DOHH2 (cell line): ENCODE data around the gene SEPTIN2.
"Not testable (repeated sequence)": the region's sequence is repeated elsewhere in the genome, so short reads cannot be mapped to it uniquely, and the experiment has no call there.

Experiments
- H3F3A ChIP-seq: fragments of 200-600 bp; sonication (generic), shearing (Covaris generic); 2 replicates; pipeline ENCODE4 v1.6.0; 2016; ENCODE audit warnings: antibody characterized with exemption, mild to moderate bottlenecking; ENCODE audit not compliant: control insufficient read depth, insufficient read depth
- H3K27ac ChIP-seq: fragments of 200-600 bp; sonication (generic); 2 replicates; pipeline ENCODE4 v1.5.1; 2014; ENCODE audit warnings: low read depth, mild to moderate bottlenecking, low read length, moderate library complexity
- H3K27me3 ChIP-seq: fragments of 200-600 bp; sonication (generic); 2 replicates; pipeline ENCODE4 v1.6.1; 2014; ENCODE audit warnings: mild to moderate bottlenecking, low read length, mixed read lengths; ENCODE audit not compliant: control insufficient read depth
- H3K36me3 ChIP-seq: fragments of 200-600 bp; sonication (generic); 2 replicates; pipeline ENCODE4 v1.6.1; 2014; ENCODE audit warnings: mild to moderate bottlenecking, low read length, moderate library complexity, mixed read lengths; ENCODE audit not compliant: control insufficient read depth
- H3K4me1 ChIP-seq: fragments of 200-600 bp; sonication (generic); 2 replicates; pipeline ENCODE4 v1.6.1; 2014; ENCODE audit warnings: mild to moderate bottlenecking, low read length, mixed read lengths; ENCODE audit not compliant: control insufficient read depth
- H3K4me2 ChIP-seq: fragments of 200-600 bp; sonication (generic); 2 replicates; pipeline ENCODE4 v1.6.0; 2014; ENCODE audit warnings: mild to moderate bottlenecking, low read length, moderate library complexity
- H3K4me3 ChIP-seq: fragments of 200-600 bp; sonication (generic); 2 replicates; pipeline ENCODE4 v1.5.1; 2014; ENCODE audit warnings: mild to moderate bottlenecking, low read length, mixed read lengths
- H3K79me2 ChIP-seq: fragments of 200-600 bp; sonication (generic); 2 replicates; pipeline ENCODE4 v1.6.1; 2014; ENCODE audit warnings: mild to moderate bottlenecking, low read length, mixed read lengths; ENCODE audit not compliant: control insufficient read depth
- H3K9me2 ChIP-seq: fragments of 200-600 bp; sonication (generic); replicated peaks from 2 replicates; pipeline ENCODE4 v1.6.1; 2014; ENCODE audit warnings: mild to moderate bottlenecking, low read length, mixed read lengths; ENCODE audit not compliant: control insufficient read depth
- H3K9me3 ChIP-seq: fragments of 200-600 bp; sonication (generic); 2 replicates; pipeline ENCODE4 v1.6.1; 2014; ENCODE audit warnings: antibody characterized with exemption, low read length, mixed read lengths; ENCODE audit not compliant: control insufficient read depth, insufficient read depth
- H4K20me1 ChIP-seq: fragments of 200-600 bp; sonication (generic); 2 replicates; pipeline ENCODE4 v1.6.0; 2014; ENCODE audit warnings: low read depth, mild to moderate bottlenecking, antibody characterized with exemption, low read length, moderate library complexity; ENCODE audit not compliant: control insufficient read depth, insufficient read depth
- EZH2phosphoT487 ChIP-seq: fragments of 200-600 bp; sonication (generic); IDR thresholded peaks from 2 replicates; pipeline ENCODE4 v1.6.1; 2017; ENCODE audit warnings: borderline replicate concordance, mild to moderate bottlenecking, antibody characterized with exemption, low read length, moderate library complexity, mixed read lengths
- TF ChIP-seq, protein P1 (sequence below): fragments of 200-600 bp; sonication (generic); IDR thresholded peaks from one replicate; pipeline ENCODE4 v1.5.1; 2014; ENCODE audit warnings: antibody characterized with exemption, mild to moderate bottlenecking, low read depth, low read length; ENCODE audit not compliant: poor library complexity, severe bottlenecking

SEPTIN2 gene

DNA sequence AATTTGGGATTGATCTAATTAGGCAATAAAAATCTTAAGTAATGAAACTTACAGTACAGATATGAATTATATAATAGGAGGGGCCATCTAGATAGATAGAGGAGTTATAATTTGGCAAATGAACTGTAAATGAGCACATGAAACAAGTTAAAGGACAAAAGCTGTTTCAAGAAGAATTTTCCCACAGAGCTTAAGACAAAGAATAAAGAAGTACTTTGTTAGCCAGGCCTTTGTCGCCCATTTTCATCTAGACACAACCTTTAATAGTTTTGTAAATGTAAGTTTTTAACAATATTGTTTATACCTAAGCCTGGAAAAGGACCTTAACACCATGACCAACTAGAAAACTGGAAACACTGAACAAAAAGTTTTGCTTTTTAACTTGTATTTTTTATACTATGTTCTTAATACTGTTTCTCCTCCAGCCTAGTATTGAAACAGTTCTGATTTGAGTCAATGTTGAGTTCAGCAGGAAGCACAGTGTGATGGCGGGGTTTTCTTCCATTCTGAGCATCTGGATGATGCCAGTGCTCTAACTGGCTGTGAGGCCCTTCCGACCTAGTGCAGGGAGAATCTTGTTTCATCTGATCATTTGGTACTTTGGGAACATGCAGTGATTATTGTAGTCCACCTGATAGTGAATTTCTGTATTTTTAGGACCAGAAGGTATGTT is 77.9 kb downstream of the SEPTIN2 start:
- Histone ChIP-seq H3K4me3 (no peak overlapping the region), H3K9me2 (no peaks in the 10 kb centered on the region), H3K27ac (no peak overlapping the region), H3K36me3 (peaks cover 15% of the 10 kb centered on the region), H3K79me2 (peaks cover 53% of the 10 kb centered on the region), H3K9me3 (no peaks in the 10 kb centered on the region), H3F3A (0 out of 2 replicates have a peak, but pooled peaks cover 3% of the 10 kb centered on the region), H3K4me2 (no peak overlapping the region), H3K4me1 (peaks cover 51% of the 10 kb centered on the region), H3K27me3 (no peaks in the 10 kb centered on the region), H4K20me1 (no peaks in the 10 kb centered on the region)
- TF ChIP-seq, protein P1, sequence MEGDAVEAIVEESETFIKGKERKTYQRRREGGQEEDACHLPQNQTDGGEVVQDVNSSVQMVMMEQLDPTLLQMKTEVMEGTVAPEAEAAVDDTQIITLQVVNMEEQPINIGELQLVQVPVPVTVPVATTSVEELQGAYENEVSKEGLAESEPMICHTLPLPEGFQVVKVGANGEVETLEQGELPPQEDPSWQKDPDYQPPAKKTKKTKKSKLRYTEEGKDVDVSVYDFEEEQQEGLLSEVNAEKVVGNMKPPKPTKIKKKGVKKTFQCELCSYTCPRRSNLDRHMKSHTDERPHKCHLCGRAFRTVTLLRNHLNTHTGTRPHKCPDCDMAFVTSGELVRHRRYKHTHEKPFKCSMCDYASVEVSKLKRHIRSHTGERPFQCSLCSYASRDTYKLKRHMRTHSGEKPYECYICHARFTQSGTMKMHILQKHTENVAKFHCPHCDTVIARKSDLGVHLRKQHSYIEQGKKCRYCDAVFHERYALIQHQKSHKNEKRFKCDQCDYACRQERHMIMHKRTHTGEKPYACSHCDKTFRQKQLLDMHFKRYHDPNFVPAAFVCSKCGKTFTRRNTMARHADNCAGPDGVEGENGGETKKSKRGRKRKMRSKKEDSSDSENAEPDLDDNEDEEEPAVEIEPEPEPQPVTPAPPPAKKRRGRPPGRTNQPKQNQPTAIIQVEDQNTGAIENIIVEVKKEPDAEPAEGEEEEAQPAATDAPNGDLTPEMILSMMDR: no peak
- TF ChIP-seq EZH2phosphoT487: no peak

DNA sequence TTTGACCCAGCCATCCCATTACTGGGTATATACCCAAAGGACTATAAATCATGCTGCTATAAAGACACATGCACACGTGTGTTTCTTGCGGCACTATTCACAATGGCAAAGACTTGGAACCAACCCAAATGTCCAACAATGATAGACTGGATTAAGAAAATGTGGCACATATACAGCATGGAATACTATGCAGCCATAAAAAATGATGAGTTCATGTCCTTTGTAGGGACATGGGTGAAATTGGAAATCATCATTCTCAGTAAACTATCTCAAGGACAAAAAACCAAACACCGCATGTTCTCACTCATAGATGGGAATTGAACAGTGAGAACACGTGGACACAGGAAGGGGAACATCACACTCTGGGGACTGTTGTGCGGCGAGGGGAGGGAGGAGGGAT is 81.1 kb downstream of the SEPTIN2 start:
- H3K4me1 ChIP-seq: peaks cover 20% of the 10 kb centered on the region
- H3K9me2 ChIP-seq, H3K9me3 ChIP-seq, H3K27ac ChIP-seq, H3K4me2 ChIP-seq, H3K4me3 ChIP-seq, H4K20me1 ChIP-seq, H3F3A ChIP-seq, H3K27me3 ChIP-seq: not testable (repeated sequence)
- H3K36me3 ChIP-seq: peaks cover 15% of the 10 kb centered on the region
- peaks cover 56% of the 10 kb centered on the region for H3K79me2 ChIP-seq

DNA sequence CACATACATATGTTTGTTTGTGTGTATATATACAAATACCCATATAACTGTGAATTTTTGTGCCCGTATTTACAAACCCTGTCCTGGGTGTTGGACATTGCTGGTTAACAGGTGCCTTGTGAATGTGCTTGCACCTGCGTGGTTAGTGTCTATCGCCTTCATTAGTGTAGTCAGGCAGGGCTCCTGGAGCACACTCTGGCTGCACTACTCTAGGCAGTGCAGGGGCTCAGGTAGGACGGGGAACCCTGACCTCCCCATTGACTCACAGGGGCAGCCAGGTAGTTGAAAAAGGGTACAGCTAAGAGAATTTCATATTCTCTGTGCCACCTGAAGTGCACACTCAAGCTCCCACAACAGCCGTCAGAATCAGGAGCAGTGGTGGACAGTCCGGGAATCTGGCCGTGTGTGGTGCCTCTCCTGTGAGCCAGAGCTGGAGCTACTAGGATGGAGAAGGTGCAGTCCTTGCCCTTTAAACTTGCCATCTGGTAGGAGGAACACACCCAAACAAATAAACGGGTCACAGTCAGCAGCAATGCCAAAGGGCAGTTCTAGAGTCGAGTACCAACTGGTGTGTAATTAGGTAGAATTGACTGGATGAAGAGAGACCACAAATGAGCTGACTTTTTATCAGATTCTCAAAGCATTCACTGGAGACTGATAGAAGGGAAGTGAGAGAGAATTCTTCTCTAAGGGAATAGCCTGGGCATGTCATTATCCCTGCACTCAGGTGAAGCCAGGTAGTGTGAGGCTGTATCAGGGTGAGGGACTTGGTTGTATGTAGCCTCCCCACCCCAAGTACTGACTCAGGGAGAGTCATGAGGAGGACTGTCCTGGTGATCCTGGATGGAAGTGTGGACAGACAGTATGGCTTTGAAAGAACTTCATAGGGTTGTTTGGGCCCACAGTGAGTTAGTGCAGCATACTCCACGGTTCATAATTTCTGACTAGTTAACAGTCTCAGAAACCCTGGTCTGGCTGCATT is 84.5 kb downstream of the SEPTIN2 start:
- Histone ChIP-seq H3K27ac (no peak overlapping the region), H3F3A (no peaks in the 10 kb centered on the region), H3K36me3 (peaks cover 9% of the 10 kb centered on the region), H3K4me3 (no peak overlapping the region), H4K20me1 (peaks cover 6% of the 10 kb centered on the region; the same call in 1 of the 2 replicates), H3K9me3 (no peaks in the 10 kb centered on the region), H3K4me2 (no peak overlapping the region), H3K4me1 (no peaks in the 10 kb centered on the region), H3K9me2 (no peaks in the 10 kb centered on the region), H3K27me3 (no peaks in the 10 kb centered on the region), H3K79me2 (peaks cover 31% of the 10 kb centered on the region)
- no peak for TF ChIP-seq EZH2phosphoT487
- TF ChIP-seq, protein P1: no peak
